Activated CD8-positive, alpha-beta memory T cell treated with anti-CD3 and anti-CD28 coated beads, Interleukin-2, amount 50 U/mL, for 24 hours (primary cell): Measurements from ENCODE around the gene IGSF6.
"Not testable (repeated sequence)": the region's sequence is repeated elsewhere in the genome, so short reads cannot be mapped to it uniquely, and the experiment has no call there.

Experiments used
- DNase-seq: peaks from one replicate; pipeline ENCODE4 v3.0.0-alpha.2; 2020; ENCODE audit errors: extremely low read depth

The IGSF6 gene

DNA sequence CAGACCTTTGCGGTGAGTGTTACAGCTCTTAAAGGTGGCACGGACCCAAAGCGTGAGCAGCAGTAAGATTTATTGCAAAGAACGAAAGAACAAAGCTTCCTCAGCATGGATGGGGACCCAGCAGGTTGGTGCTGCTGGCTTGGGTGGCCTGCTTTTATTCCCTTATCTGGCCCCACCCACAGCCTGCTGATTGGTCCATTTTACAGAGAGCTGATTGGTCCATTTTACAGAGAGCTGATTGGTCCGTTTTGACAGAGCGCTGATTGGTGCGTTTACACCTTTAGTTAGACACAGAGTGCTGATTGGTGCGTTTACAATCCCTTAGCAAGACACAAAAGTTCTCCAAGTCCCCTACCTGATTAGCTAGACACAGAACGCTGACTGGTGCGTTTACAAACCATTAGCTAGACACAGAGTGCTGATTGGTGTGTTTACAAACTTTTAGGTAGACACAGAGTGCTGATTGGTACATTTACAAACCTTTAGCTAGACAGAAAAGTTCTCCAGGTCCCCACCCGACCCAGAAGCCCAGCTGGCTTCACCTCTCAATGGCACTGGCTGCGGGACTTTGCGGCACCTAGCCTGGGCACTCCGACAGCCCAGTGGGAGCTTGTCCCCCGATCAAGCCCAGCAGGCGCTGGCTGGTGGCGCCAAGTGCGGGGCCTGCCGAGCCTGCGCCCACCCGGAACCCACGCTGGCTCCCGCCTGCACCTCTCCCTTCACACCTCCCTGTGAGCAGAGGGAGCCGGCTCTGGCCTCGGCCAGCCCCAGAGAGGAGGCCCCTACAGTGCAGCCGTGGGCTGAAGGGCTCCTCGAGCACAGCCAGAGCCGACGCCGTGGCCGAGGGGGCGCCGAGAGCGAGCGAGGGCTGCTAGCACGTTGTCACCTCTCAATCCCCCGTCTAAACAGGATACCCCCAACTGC, 22.5 kb downstream of the IGSF6 start:
- not testable (repeated sequence) for DNase-seq

DNA sequence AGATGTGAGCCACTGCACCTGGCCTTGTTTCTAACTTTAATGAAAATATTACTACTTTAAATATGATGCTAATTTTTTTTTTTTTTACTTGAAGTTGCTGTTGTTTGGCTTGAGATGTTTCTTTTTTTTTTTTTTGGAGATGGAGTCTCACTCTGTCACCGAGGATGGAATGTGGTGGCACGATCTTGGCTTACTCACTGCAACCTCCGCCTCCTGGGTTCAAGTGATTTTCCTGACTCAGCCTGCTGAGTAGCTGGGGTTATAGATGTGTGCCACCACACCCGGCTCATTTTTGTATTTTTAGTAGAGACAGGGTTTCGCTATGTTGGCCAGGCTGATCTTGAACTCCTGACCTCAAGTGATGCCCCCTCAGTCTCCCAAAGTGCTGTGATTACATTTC, 23.6 kb downstream of the IGSF6 start:
- DNase-seq, result no peak

DNA sequence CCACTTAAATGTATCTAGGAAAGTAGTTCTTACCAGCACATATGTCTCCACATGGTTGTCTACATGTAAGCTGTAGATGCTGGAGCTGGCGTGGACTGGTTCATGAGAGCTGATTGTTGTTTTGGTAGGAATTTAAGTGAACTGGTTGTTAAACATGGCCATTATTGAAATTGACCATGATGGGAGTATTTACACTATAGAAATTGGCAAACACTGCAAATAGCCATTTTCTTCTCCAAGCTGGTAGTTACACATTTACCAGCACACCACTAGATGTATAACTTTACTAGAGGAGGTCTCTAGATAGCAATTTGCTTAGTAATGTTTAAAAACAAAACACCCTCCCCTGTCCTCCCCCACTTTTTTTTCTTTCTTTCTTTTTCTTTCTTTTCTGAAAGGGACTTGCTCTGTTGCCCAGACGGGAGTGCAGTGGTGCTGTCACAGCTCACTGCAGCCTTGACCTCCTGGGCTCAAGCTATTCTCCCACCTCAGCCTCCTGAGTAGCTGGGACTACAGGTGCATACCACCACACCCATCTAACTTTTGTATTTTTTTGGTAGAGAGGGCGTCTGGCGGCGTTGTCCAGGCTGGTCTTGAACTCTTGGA, 24.2 kb downstream of the IGSF6 start:
- DNase-seq, result no peak

- DNase-seq, result no peak
These were observed 25.6 kb downstream of the IGSF6 start for GRCh38 chr16:21626659-21627277.

- no peak for DNase-seq
These were observed 27.4 kb downstream of the IGSF6 start for GRCh38 chr16:21625026-21625425.

DNA sequence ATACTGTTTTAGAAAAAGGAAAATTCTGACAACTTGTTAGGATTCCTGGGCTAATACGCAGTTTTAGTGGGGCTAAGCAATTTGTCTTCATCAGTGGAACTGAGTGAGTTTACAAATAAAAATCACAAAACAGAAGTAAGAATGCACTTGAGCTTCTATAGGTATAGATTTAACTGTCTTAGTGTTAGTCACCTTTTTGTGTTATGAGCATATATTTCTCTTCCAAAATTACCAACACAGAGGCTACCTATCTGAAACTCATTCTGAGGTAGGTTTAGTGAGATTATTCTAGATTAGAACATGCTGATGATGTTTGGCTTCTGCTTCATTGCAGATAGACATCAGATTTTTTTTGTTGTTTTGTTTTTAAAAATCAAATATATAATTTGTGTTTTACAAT, 29.9 kb downstream of the IGSF6 start:
- no peak for DNase-seq

DNA sequence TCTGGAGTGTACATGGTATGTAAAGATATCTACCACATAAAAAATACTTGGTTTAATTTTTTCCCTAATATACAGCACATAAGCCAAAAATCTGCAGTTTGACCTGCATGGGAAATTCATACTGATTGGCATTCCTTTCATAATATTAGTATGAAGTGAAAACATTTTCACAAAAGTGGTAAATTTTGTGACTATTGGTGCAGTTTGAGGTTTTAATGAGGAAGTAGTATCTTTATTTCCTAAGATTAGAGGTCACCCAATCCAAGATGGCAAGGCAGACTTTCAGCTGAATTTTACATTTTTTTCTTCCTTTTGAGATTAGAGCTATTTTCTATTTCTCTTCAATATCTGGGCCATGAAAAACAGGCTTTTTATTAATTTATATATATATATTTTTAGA, 31.8 kb downstream of the IGSF6 start:
- DNase-seq, result no peak

DNA sequence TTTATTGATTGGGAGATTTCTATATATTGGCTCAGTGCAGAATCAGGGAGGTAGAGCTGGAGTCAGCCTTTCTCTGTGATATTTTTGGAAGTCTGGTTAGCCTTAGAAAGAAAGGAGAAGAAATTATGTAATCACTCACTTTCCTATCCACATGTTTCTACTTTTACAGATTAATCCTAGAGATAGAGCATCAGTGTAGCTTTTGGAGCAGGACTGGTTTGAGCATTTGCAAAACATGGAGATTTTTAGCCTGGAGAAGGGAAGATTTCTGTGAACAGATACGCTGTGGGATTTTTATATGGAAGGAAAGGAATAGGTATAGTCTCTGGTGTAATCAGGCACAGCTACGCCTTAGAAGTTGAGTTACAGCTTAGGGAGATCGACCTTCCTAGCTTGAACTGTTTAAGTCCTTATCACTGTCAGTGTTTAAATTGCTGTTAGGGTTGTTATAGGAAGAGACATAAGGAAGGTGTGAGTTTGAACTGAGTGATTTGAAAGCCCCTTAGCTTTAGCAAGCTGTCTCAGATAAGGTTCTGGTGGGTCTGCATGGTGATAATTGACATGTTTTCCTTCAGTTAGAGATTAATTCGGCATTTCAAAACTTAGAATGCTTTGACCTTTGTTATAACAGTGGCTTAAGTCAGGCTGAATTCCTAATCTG, 32.5 kb downstream of the IGSF6 start:
- DNase-seq, result no peak

GRCh38 chr16:21618281-21618680, 34.1 kb downstream of the IGSF6 start:
- DNase-seq, result no peak

- no peak for DNase-seq
These were observed 34.8 kb downstream of the IGSF6 start for GRCh38 chr16:21617607-21618006.

DNA sequence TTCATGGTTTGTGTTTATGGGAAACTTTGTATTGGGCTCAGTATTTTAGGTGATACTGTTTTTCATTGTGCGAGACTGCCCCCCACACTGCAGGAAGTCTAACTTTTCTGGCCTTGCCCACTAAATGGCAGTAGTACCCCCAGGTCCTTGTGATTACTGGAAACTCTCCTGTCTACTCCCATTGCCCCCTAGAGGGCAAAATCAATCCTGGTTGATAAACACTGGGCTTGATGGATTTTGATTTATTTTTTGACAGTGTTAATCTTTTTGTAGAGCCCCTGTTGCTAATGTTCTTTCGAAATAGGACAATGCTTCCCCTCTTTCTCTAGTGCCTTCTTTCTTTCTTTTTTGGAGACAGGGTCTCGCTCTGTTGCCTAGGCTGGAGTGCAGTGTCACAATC, 37.5 kb downstream of the IGSF6 start:
- no peak for DNase-seq

GRCh38 chr16:21613781-21614180, 38.6 kb downstream of the IGSF6 start:
- DNase-seq, result no peak

DNA sequence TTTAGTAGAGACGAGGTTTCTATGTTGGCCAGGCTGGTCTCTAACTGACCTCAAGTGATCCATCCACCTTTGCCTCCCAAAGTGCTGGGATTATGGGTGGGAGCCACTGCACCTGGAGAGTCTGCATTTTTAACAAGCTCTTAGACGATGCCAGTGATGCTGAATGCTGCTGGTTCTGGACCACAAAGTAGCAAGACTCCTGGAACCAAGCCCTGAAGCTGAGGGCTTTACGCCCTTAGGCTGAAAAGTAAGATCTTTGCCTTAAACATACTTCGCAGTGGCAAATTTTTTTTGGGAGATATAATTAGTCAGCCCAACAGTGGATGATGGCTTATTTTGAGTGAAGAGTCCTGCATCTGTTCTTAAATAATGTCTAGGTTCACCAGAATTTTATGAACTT, 39.0 kb downstream of the IGSF6 start:
- no peak for DNase-seq

GRCh38 chr16:21611556-21612384, 40.6 kb downstream of the IGSF6 start:
- DNase-seq, result no peak

GRCh38 chr16:21611198-21611555, 41.2 kb downstream of the IGSF6 start:
- DNase-seq, result no peak

DNA sequence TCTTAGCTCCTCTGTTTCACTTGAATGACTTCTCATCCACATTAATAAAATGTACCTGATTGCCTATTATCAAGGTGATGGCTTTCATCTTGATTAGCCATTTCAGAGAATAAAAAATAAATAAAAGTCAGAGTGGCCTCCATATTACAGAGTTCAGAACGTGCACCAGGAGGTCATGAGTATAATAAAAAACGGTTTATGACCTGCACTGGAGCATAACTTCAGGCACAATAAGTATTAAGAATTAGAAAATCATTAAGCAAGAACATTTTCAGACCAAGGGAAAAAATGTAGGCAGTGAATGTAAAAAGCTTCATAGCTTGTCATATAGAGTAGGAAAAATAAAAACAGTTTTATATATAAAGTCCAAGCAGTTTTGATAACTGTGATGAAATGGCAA, 41.6 kb downstream of the IGSF6 start:
- DNase-seq, result no peak

- no peak for DNase-seq
These were observed 42.3 kb downstream of the IGSF6 start for GRCh38 chr16:21610006-21610544.

GRCh38 chr16:21608639-21609328, 43.6 kb downstream of the IGSF6 start:
- no peak for DNase-seq

DNA sequence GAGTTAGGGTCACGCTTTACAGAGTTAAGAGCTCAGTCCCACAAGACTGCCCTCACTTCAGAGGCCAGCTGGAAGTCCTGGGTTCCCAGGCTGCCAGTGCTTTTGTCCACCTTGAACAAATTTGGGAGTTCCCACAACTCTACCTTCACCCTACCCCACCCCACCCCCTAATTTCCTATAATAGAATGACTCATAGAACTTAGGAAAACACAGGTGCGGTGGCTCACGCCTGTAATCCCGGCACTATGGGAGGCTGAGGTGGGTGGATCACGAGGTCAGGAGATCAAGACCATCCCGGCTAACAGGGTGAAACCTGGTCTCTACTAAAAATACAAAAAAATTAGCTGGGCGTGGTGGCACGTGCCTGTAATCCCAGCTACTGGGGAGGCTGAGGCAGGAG, 46.6 kb downstream of the IGSF6 start:
- not testable (repeated sequence) for DNase-seq

DNA sequence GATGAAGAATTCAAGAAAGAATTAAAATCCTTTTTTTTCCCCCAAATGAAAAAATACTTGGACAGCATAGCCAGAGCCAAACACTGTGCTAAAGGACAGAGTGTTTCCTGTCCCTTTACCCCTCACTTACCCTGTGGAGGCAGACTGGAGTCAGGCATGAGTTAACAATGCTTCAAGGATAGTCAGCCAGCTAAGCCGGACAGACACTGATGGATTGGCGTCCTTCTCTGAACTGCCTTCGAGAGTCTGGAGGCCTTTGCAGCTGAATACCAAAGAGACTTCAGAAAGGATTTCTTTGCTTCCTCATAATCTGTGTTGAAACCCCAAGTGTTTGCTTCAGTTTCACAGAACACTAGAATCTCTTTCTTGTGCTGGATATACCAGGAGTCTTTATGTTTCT, 48.5 kb downstream of the IGSF6 start:
- no peak for DNase-seq

DNA sequence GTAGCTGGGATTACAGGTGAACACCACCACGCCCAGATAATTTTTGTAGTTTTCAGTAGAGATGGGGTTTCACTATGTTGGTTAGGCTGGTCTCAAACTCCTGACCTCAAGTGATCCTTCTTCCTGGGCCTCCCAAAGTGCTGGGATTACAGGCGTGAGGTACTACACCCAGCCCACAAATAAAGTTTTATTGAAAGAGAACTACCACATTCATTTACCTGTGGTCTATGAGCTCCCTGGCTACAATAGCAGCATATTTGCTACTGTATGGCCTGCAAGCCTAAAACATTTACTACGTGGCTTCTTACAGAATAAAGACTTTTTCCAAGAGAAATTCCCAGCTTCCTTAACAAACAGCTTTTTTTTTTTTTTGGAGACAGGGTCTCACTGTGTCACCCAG, 49.6 kb downstream of the IGSF6 start:
- DNase-seq, result no peak
